GM19240 (cell line): Measurements from ENCODE around the gene TRIM71.
"Not testable (repeated sequence)": the region's sequence is repeated elsewhere in the genome, so short reads cannot be mapped to it uniquely, and the experiment has no call there.

Source experiments
- DNase-seq: peaks from one replicate; pipeline ENCODE4 v3.0.0; 2011; ENCODE audit warnings: low spot score; ENCODE audit not compliant: insufficient read length

Gene TRIM71

DNA sequence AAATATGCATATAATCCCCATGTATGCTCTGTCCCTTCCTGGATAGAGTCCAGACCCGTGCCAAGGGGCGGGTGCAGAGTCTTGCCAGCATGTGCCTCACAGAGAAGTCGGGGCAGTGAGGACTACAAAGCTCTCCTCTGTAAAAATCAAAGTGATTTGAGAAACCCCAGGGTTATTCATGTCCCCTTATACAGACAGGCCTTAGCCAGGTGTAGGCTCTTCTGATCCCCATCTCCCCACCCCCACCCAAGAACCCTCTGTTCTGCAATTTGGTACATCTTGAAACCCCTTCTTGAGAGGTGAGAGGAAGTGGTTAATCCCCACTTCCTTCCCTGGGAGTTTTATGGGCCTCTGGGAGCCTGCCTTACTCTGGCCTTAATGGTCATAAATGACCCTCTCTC, 24.7 kb downstream of the TRIM71 start:
- no peak for DNase-seq

DNA sequence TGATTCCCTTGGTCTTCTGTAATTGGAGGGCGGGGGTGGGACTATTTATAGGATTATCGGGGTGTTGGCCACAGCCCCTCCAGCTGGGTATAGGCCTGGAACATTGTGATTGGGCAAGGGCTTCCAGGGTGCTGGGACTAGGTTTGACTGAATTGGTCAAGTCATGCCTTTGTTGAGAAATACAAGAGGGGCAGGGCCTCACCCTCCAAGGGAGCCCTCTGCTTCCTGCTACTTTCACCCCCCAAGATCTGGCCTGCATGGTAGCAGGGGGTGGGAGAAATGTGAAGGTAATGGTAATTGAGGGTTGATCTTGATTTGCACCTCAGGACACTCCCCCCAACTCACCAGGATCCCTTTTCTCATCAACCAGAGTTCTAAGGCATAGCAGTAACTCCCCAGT, 25.2 kb downstream of the TRIM71 start:
- no peak for DNase-seq

DNA sequence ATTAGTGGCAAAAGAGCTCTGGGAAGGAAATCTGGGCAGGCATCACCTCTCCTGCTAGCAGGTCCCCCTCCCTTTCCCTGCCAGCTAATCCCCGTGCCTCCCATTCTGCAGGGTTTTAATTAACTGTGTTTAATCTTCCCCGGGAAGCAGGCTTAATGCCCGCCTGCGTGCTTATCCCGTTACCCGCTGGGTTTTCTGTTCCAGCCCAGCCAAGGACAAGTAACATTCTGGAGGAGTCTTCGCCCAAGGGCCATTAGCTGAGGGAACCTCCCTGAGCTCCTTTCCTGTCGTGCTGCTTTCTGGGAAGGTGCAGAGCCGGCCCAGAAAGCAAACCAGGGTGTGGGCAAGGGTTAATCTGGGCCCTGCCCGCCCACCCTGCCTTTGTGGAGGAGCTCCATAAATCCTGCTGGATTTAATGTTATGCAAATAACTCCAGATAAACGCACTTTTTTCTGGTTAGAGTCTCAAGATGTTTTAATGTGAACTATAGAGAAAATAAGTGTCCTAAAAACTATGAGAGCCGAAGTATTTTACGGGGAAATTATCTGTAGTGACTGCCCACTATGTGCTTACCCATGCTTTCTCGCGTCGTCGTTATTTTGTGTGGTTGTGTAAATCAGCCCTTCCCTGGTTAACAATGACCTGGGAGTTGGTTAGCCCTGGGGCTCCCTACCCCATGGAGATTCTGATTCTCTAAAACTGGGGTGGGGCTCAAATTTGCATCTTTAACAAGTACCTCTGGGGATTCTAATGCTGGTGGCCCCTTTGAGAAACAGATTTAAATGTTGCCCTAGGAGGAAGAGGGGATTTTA, 25.9 kb downstream of the TRIM71 start:
- DNase-seq: no peak

DNA sequence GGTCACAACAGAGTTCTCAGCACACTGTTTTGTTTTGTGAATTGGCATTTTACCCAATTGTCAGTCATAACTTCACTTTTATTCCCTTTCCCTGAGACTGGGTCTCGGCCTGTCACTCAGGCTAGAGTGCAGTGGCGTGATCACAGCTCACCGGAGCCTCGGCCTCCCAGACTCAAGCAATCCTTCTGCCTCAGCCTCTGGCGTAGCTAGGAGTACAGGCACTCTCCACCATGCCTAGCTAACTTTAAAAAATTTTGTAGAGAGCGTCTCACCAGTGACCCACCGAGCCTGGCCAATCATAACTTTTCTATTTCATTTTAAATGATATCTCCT, 26.5 kb downstream of the TRIM71 start:
- no peak for DNase-seq

DNA sequence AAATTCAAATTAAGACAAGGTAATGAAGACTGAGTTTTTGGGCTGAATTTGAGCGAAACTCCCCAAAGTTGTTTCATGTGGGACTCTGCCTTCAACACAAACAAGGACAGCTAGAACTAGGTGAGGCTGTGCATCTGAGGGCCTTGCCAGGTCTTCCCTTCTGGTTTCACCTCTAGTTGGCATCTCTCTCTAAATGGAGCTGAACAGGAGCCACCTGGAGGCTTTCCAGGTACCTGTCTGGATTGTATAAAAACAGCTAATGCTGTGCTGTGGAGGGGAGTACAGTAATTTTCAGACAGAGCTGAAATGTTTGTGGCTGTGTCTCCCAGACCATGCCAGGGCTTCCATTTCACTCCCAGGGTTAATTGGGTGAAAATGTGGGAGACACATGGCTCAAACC, 27.1 kb downstream of the TRIM71 start:
- no peak for DNase-seq

DNA sequence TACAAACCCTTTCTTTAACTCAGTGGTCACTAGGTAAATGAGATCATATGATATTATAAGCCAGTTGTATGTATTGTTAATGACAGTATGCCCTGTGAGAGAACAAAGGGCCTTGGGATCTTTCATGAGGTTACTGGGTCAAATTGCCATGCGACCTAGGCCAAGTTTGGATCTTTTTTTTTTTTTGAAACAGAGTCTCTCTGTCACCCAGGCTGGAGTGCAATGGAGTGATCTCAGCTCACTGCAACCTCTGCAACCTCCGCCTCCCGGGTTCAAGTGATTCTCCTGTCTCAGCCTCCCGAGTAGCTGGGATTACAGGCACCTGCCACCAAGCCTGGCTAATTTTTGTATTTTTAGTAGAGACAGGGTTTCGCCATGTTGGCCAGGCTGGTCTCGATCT, 27.7 kb downstream of the TRIM71 start:
- not testable (repeated sequence) for DNase-seq

DNA sequence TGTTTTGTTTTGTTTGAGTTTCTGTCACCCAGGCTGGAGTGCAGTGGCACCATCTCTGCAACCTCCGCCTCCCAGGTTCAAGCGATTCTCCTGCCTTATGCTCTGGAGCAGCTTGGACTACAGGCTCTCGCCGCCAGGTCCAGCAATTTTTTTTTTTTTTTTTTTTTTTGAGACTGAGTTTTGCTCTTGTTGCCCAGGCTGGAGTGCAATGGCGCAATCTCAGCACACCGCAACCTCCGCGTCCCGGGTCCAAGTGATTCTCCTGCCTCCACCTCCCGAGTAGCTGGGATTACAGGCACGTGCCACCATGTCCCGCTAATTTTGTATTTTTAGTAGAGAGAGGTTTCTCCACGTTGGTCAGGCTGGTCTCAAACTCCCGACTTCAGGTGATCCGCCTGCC, 29.2 kb downstream of the TRIM71 start:
- DNase-seq: not testable (repeated sequence)

DNA sequence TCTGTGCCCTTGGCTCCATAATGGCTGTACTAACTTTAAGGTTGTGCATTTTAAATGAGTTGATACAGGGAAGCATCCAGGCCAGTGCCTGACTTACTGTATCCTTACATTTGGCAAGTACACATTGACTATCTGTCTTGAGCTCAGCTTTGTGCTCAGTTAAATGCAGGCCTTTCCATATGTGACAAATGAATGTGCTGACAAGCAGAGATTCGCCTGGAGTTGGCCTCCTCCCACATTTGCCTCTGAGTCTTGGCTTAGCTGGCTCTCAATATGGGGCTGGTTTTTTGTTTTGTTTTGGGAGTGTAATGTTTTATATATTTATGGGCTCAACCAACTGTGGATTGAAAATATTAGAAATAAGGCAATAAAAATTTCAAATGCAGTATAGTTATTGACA, 29.7 kb downstream of the TRIM71 start:
- no peak for DNase-seq

DNA sequence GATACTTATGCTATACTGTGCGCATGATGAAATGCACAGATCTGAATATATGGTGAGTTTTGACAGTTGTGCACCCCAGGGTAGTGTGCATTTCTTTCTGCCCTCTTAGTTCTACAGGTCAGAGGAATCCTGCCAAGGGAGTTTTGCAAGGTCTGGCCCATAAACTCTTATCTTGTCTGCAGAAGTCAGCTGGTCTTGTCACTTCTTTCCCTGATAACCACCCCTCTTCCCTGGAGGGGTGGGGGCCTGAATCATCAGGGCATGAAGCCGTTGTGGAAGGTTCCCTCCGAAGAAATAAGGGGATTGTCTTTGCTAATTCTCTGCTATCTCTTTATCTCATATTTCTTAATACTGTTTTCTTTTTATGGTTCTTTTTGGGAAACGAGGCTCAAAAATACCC, 30.4 kb downstream of the TRIM71 start:
- no peak for DNase-seq

DNA sequence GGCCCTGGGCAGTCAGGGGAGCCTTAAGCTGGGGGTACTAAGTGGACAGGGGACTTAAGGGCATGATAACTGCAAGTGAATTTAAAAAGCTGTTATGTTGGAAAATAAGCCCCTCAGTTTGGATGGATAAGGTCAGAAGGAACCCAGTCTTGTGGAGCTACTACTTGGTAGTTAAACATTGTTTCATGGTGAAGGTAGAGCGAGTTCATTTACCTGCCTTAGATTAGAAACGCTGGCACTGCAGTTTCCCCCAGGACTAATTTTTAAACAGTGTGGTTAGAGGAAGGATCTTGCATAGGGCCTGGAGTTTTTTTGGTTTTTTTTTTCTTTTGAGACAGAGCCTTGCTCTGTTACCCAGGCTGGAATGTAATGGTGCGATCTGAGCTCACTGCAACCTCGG, 31.2 kb downstream of the TRIM71 start:
- DNase-seq: no peak

DNA sequence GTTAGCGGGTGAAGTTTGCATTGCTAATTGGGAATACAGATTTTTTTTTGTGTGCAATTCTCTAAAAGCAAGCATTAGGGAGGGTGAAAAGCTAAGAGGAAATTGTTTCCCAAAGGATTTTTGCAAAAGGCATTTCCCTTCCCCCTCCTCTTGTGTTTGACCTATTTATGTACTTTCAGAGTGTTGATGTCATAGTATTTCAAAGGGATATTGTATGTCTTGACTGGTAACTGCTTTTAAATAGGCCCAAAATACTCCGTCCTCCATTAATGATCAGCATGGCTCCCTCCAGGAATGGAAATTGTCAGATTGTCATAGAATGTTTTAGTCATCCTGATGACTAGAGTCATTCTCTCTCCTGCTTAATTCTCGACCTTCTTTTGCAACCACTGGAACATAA, 32.4 kb downstream of the TRIM71 start:
- DNase-seq: no peak

DNA sequence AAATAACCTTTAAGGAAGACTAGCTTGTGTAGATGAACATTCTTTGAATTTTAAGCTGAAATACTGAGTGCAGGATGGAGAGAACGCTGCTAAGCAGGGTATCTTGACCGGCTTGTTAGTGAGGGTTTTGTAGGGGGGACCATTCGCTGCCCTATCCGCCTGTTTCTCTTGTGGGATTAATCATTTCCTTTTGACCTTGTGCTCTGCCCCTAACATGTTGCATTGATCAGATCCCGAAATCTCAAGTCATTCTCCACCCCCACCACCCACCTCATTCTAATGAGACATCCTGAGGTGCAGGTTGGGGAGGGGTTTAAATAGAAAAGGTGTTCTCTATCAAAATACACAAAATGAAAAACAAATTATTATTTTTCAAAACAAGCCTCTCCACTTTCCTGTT, 32.8 kb downstream of the TRIM71 start:
- no peak for DNase-seq

DNA sequence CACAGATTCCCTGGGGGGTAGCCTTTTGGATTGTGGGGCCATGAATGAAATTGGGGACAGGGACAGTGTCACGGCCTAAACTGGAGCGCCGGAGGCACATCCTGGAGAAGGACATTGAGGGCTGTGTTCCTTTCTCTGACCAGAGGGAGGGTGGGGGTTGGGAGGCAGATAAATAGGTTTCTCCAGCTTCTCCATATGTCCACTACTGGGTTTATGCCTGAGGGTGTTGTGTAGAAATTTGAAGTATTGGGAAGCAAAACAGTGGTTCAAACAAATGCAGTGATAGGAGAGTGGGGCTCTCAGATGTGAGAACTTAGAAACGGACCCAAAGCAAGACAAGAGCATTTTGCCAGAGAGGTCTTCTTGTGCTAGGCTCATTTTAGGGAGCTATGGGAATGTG, 34.3 kb downstream of the TRIM71 start:
- DNase-seq: no peak

DNA sequence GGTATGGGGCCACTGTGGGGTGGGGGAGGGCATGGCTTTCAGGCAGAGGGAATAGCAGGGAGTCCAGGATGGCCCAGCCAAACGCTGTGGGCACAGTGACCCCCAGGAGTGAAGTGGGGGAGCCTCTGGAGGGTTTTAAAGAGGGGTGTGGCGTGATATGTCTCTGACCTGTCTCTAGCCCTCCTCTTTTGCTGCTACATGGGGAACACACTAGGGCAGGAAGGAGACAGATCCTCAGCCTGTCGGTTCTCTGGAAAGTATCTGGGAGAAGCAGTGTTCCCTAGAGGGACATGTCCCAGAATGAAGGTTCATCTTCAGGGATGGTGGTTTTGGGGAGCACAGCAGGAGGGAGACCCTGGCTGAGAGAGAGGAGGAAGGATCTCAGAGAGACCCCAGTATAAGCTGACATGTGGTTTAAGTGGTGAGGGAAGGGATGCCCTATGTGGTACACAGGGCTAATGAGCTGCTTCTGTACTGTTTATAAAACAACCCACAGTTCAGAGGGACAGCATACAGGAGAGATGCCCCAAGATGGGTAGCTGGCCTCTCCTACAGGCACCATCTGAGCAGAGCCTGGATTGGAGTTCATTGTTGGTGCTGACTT, 37.7 kb downstream of the TRIM71 start:
- no peak for DNase-seq

DNA sequence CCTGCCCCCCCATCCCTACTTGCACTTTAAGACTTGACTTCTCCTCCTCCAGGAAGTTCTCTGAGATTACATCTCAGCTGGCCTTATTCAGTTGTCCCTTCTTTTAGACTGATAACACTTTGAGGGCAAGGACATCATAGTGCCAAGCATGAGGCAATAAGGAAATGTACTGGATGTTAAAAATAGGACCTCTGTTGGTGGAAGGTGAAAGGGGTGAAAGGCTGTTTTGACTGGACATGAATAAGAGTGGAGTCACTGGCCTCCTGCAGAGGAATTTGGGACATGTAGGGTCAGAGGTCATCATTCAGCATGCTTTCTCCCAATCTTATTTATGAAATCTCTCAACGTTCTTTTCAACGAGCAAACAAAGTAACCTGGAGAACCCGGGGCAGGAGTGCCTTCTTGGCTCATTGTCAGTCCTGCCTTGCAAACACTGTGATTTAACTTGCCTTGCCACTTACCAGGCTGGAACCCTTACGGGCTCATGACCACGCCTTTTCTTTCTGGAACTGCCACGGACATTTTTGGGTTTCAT, 38.6 kb downstream of the TRIM71 start:
- no peak for DNase-seq

DNA sequence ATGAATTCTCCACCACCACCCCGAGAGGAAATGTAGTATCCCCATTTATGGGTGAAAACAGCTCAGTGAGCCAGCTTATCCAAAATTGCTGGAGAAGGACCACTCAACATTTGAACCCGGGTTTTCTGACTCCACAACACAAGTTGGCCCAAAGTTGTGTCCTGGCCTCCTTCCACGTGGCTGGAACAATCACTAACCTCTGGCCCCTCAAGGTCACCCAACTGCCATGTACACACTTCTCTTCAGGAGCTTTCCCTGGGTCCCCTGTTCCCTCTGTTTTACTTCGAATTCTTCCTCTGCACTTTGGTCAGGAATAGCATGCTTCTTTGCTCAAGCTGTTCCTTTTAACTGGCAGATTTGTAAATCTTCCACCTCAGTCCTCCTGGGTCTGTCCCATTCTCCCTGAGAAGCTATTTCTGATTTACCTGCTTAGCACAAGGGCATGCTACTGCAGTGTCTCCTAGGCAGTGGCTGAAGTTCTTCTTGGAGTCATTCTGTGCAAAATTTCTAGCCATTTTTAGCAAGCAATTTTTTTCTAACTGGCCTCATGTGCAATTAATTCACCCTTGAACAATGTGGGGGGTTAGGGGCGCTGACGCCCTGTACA, 39.2 kb downstream of the TRIM71 start:
- no peak for DNase-seq

DNA sequence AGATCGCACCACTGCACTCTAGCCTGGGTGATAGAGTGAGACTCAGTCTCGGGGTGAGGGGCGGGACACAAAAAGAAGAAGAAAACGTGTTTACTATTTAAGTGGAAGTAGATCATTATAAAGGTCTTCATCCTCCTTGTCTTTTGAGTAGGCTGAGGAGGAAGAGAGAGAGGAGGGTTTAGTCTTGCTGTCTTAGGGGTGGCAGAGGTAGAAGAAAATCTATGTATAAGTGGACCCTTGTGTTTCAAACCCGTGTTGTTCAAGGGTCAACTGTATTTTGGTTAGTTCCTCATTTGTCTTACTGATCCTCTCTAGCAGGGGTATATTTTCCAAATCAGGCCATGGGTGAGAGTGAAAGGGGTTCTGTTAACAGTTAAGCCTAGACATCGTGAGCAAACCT, 40.1 kb downstream of the TRIM71 start:
- no peak for DNase-seq

DNA sequence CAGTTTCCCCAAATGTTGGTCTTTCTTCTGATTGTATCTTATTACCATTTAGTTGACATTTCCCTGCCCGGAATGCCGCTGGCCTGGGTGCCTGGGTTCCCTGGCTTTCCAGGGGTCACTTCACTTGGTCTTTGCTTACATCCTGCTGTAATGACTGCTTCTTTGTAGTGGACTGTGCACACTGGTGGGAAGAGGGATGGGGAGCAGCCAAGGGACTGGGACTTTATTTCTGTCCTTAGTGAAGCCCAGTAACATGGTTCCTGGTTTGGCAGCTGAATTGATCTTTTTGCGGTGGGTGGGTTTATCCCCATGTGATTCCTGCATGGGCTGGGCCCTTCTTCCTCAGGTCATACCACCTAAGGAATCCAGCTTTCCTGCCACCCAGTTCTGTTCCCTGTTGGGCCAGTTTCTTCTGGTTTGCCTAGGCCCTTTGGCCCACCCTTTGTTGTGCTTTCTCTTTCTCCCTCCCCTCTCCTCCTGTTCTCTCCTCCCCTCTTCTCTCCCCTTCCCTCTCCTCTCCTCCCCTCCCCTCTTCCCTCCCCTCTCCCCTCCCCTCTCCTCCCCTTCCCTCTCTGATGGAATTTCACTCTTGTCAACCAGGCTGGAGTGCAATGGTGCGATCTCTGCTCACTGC, 41.9 kb downstream of the TRIM71 start:
- DNase-seq: no peak

DNA sequence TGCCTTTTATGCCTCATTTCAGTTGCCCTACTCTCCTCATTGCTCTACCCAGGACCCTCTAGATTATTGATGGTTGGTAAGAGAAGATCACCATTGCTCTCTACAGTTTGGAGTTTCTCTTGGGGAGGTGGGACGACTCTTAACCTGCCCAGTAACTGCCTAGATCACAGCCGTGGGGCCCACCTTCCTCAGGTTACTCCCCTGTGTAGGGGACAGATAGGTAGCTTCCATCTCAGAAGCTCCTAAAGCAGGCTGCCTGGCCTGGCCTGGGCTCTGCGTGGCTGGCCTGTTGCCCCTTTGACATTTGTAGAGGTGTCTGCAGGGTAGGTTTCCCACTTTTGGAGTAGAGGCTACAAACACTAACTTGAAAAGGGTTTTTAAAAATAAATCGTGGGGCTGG, 42.7 kb downstream of the TRIM71 start:
- DNase-seq: no peak

DNA sequence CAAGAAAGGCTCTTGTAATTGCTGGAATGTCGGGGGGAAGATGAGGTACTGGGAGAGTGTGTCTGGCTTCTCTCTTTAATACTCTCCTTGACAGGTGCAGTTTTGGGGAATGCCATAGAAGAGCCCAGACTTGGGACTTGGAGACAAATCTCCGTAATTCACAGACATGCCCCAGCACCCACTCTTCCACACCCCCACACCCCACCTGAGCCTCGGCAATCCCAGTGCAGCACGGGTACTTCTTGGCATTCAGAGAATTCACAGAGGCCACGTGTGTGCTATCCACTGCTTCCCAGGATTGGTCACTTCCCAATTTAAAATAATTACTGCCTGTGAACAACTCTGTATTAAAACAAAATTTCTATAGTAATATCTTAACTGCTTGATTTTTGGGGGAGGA, 43.9 kb downstream of the TRIM71 start:
- no peak for DNase-seq

DNA sequence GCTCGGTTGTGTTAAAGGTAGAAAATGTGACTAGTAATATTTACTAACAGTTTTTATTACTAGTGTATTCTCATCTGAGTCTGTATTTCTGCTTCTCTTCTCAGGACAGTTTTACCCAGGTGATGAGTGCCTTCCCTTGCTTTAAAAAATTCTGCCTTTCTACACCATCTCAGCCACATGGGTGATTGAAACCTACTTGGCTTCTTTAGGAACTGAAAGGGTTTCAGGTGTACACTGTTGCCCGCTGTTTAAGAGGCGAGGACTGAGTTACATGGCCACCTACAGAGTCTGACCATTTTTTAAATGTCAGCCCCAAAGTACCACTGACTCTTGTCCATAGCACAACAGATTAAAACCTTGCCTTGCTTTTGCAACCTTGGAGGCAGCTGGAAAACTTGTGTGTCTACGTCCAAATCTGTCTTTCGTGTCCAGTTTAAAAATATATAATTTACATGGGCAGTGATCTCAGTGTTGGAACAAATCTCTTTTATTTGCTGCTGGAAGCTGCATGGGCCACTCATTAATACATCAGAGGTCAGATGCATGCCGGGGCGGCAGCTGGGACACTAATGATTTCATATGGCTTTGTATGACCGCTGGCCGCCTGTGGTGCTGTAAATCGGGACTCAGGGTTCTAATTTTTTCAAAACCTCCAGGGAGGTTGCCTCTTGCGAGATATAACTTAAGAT, 44.6 kb downstream of the TRIM71 start:
- DNase-seq: no peak
